Lung (tissue), 12 donors: ENCODE results near the gene ATP8B4. TPM values are rescaled to one million over a fixed set of nuclear protein-coding genes. Genes with fewer than 3 reads are reported as not detected.
"Not testable (repeated sequence)": the region's sequence is repeated elsewhere in the genome, so short reads cannot be mapped to it uniquely, and the experiment has no call there.

Experiments
- ATAC-seq: fragments of 200-7000 bp; cut with Tn5 transposase; one replicate; pipeline ENCODE4 v1.9.1; 2020; ENCODE audit warnings: moderate number of reproducible peaks; ENCODE audit not compliant: insufficient read depth, low FRiP score
- DNase-seq, 3 donors: peaks; one replicate each; pipeline ENCODE4 v3.0.0-alpha.2; 2013 to 2017
- H3K27ac ChIP-seq, 2 donors: one replicate each; pipeline ENCODE4 v1.5.1; 2013; ENCODE audit warnings: mild to moderate bottlenecking in 2 of 2, moderate library complexity in 2 of 2, control low read depth in 1 of 2, inconsistent platforms in 1 of 2, low read depth in 1 of 2, low read length in 1 of 2
- H3K27me3 ChIP-seq, 3 donors: one replicate each; pipeline ENCODE4 v1.5.1; 2013; ENCODE audit warnings: low read length in 2 of 3; ENCODE audit not compliant: control insufficient read depth in 3 of 3, insufficient read depth in 3 of 3
- H3K36me3 ChIP-seq, 4 donors: one replicate each; pipeline ENCODE4 v1.5.1; 2013; ENCODE audit warnings: low read length in 4 of 4, mild to moderate bottlenecking in 1 of 4, moderate library complexity in 1 of 4; ENCODE audit not compliant: control insufficient read depth in 4 of 4, insufficient read depth in 4 of 4
- H3K4me1 ChIP-seq, 5 donors: one replicate each; pipeline ENCODE4 v1.5.1; 2013; ENCODE audit warnings: low read length in 5 of 5, mild to moderate bottlenecking in 2 of 5, moderate library complexity in 1 of 5; ENCODE audit not compliant: control insufficient read depth in 5 of 5, insufficient read depth in 5 of 5
- H3K4me3 ChIP-seq: one replicate; pipeline ENCODE4 v1.5.1; 2013; ENCODE audit warnings: mild to moderate bottlenecking, control low read depth, moderate library complexity
- H3K9ac ChIP-seq, 2 donors: one replicate each; pipeline ENCODE4 v1.5.1; 2013; ENCODE audit warnings: low read length in 2 of 2, control low read depth in 1 of 2; ENCODE audit not compliant: insufficient read depth in 1 of 2
- H3K9me3 ChIP-seq, 4 donors: one replicate each; pipeline ENCODE4 v1.5.1; 2013; ENCODE audit warnings: low read length in 3 of 4, mild to moderate bottlenecking in 1 of 4, moderate library complexity in 1 of 4; ENCODE audit not compliant: control insufficient read depth in 4 of 4, insufficient read depth in 3 of 4
- CTCF ChIP-seq: IDR thresholded peaks from 2 replicates; pipeline ENCODE4 v1.5.1; 2012; ENCODE audit warnings: mild to moderate bottlenecking; ENCODE audit errors: control extremely low read depth, extremely low read depth
- WGBS, 2 donors: extraction: QIAGEN DNeasy Blood & Tissue Kit; methylation state at CpG; one replicate each; pipeline ENCODE4 v1.1.7; 2013; 5-methylcytosine and 5-hydroxymethylcytosine counted together
- polyA plus RNA-seq, 2 donors: library from polyadenylated mRNA; stranded (reverse); fragments of 200-250 nt; gene quantifications; one replicate each; pipeline ENCODE4 v1.2.1, GENCODE V29; 2013
- total RNA-seq, 2 donors: library from RNA; depleted of rRNA in 1 of 2; stranded (reverse); fragments of >200 nt in 1 of 2; gene quantifications; one replicate each; pipeline ENCODE4 v1.2.1, GENCODE V29; 2014 to 2021
- donor health status: control.
- donor health status: control.
- donor health status: Bipolar disorder and iron deficiency.
- donor health status: healthy.
- donor health status: DM: yes; HTN: yes; CAD: no.

ATP8B4 gene
- total and polyA plus RNA-seq, 4 donors: 1.6 to 23.1 (median 3.3) TPM

- Histone ChIP-seq H3K27me3 (no peaks in the 10 kb centered on the region), H3K4me3 (no peak overlapping the region), H3K9me3 (no peaks in the 10 kb centered on the region), H3K4me1 (no peaks in the 10 kb centered on the region), H3K36me3 (no peaks in the 10 kb centered on the region), H3K27ac (no peak overlapping the region), H3K9ac (no peak overlapping the region)
- 80 to 83% methylated on average over 5 of the region's 5 CpGs for WGBS, 2 donors
- no peak for ATAC-seq
- no peak for TF ChIP-seq CTCF
- DNase-seq: no peak
Observed at GRCh38 chr15:50106457-50106856, 12.6 kb downstream of the ATP8B4 start.

GRCh38 chr15:50100486-50100885 is 18.5 kb downstream of the ATP8B4 start:
- TF ChIP-seq CTCF: no peak
- Histone ChIP-seq H3K27ac (no peak overlapping the region), H3K4me1 (no peaks in the 10 kb centered on the region), H3K27me3 (no peaks in the 10 kb centered on the region), H3K9me3 (no peaks in the 10 kb centered on the region), H3K4me3 (no peak overlapping the region), H3K9ac (no peak overlapping the region), H3K36me3 (no peaks in the 10 kb centered on the region)
- WGBS, 2 donors: 78 to 93% methylated on average over 1 of the region's 1 CpG
- DNase-seq (no peak), ATAC-seq (no peak)

- Histone ChIP-seq H3K36me3 (no peaks in the 10 kb centered on the region), H3K9me3 (no peaks in the 10 kb centered on the region), H3K4me1 (no peaks in the 10 kb centered on the region), H3K27me3 (no peaks in the 10 kb centered on the region), H3K9ac (no peak overlapping the region), H3K27ac (no peak overlapping the region), H3K4me3 (no peak overlapping the region)
- TF ChIP-seq CTCF: no peak
- ATAC-seq (no peak), DNase-seq (no peak)
Observed at GRCh38 chr15:50098545-50098944, 20.5 kb downstream of the ATP8B4 start.

GRCh38 chr15:50095938-50096821 is 22.9 kb downstream of the ATP8B4 start:
- H3K4me1 ChIP-seq: no peaks in the 10 kb centered on the region
- no peak overlapping the region for H3K27ac ChIP-seq
- 59 to 63% methylated on average over 8 of the region's 8 CpGs for WGBS, 2 donors
- ATAC-seq (no peak), DNase-seq (no peak)
- no peaks in the 10 kb centered on the region for H3K36me3 ChIP-seq
- H3K27me3 ChIP-seq: no peaks in the 10 kb centered on the region
- no peak for TF ChIP-seq CTCF
- no peaks in the 10 kb centered on the region for H3K9me3 ChIP-seq
- H3K4me3 ChIP-seq: no peak overlapping the region
- no peak overlapping the region for H3K9ac ChIP-seq

GRCh38 chr15:50089386-50089785 is 29.6 kb downstream of the ATP8B4 start:
- not testable (repeated sequence) for H3K36me3 ChIP-seq, H3K9me3 ChIP-seq, DNase-seq, H3K27me3 ChIP-seq, H3K27ac ChIP-seq, H3K4me3 ChIP-seq, H3K4me1 ChIP-seq, ATAC-seq, H3K9ac ChIP-seq
- WGBS, 2 donors: 43 to 49% methylated on average over 3 of the region's 3 CpGs
